HCT116 (cell line): ENCODE results near the gene NLRC5.

ENCODE experiments used
- CEBPB ChIP-seq: IDR thresholded peaks from 2 replicates; pipeline ENCODE4 v1.6.1; 2012; ENCODE audit warnings: low read depth
- CTCF ChIP-seq, 3 experiments: fragments of 200-600 bp in 1 of 3; sonication (generic) in 1 of 3; IDR thresholded peaks in 2 of 3; conservative IDR thresholded peaks in 1 of 3; 2 replicates each; pipeline ENCODE4 v1.5.1; 2012 to 2017; ENCODE audit warnings: low read depth in 2 of 3, low read length in 2 of 3, antibody characterized with exemption in 1 of 3, borderline replicate concordance in 1 of 3, control low read depth in 1 of 3, mild to moderate bottlenecking in 1 of 3, mixed read lengths in 1 of 3, mixed run types in 1 of 3, moderate library complexity in 1 of 3; ENCODE audit not compliant: insufficient read depth in 1 of 3
- EGR1 ChIP-seq: IDR thresholded peaks from 2 replicates; pipeline ENCODE4 v1.6.1; 2012; ENCODE audit warnings: low read depth
- EZH2 ChIP-seq: fragments of 200-600 bp; sonication (generic); IDR thresholded peaks from 2 replicates; pipeline ENCODE4 v1.6.1; 2017; ENCODE audit warnings: antibody characterized with exemption, mixed run types
- EZH2phosphoT487 ChIP-seq: fragments of 200-600 bp; IDR thresholded peaks from 2 replicates; pipeline ENCODE4 v1.6.1; 2018; ENCODE audit warnings: antibody characterized with exemption, borderline replicate concordance
- ZNF274 ChIP-seq: fragments of 200-500 bp; sonication (Bioruptor generic); IDR thresholded peaks from 2 replicates; pipeline ENCODE4 v1.6.1; 2014; ENCODE audit warnings: mild to moderate bottlenecking, low read depth, low read length, inconsistent platforms

DNA sequence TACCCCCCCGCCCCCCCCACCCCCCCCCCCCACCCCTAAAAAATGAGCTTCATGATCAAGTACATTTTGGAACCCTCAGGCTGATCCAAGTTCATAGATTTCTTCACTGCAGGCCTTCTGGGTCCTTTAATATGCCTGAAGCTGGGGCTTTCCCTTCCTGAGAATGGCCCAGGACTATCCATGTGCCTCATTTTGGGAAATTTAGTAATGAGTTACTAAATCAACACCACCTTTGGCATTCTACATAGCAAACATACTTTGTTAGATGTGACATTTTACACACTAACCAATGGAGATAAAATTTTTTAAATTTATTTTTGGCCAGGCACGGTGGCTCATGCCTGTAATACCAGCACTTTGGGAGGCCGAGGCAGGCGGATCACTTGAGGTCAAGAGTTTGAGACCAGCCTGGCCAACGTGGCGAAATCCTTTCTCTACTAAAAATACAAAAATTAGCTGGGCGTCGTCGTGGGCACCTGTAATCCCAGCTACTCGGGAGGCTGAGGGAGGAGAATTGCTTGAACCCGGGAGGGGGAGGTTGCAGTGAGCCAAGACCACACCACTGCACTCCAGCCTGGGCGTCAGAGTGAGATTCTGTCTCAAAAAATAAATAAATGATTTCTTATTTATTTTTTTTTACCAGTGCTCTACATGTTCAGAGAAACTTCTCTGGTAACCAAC, 43.4 kb upstream of the NLRC5 start:
- TF ChIP-seq EZH2 (no peak), ZNF274 (no peak), CEBPB (no peak), CTCF (IDR thresholded peaks at IDR 0.05 in 2 of 3, conservative IDR thresholded peaks at IDR 0.05 in 1 of 3; ENCODE audit: borderline replicate concordance in 1 of 3, insufficient read depth in 1 of 3, low read depth in 2 of 3, low read length in 2 of 3) (no peak), EGR1 (no peak), EZH2phosphoT487 (no peak)
